AG08395 (cell line): ENCODE data around the gene TECRL.

Experiments used
- DNase-seq: peaks from one replicate; pipeline ENCODE4 v3.0.0; 2012; ENCODE audit warnings: mixed read lengths, low spot score

TECRL gene

GRCh38 chr4:64327237-64327636 is 82.0 kb downstream of the TECRL start:
- no peak for DNase-seq

DNA sequence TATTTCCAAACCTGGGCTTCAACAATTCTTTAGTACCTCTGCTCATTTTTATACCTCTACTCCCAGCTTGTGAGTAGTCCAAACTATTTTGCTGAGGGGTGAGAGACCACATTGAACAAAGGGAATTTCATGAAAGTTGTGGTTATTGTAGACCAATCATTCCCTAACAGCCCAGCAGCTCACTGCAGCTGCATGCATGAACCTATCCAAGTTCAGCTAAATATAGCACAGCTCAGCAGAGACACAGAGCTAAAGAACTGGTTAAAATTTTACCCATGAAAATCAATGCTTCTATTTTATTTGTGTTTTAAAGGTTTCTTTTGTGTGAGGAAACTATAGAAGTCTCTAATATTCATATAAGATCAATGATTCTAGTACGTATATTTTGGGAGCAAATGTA is 82.7 kb downstream of the TECRL start:
- DNase-seq: no peak

DNA sequence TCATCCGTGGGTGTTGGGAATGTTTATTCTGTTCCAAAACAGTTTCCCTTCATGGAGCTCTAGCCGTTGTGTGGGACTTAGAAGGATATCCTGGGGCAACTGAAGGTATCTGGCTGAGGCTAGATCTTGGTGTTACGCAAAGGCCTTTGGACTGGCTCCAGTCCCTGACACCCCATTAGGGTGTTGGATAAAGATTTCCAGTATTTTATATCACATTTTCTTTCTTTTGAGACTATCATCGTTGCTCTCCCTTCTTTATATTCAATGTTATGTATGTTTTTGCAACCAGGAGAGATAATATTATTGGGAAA is 103.0 kb downstream of the TECRL start:
- no peak for DNase-seq

- no peak for DNase-seq
These were observed 103.5 kb downstream of the TECRL start for GRCh38 chr4:64305565-64306254.

- DNase-seq: no peak
These were observed 136.8 kb downstream of the TECRL start for GRCh38 chr4:64272432-64272831.

DNA sequence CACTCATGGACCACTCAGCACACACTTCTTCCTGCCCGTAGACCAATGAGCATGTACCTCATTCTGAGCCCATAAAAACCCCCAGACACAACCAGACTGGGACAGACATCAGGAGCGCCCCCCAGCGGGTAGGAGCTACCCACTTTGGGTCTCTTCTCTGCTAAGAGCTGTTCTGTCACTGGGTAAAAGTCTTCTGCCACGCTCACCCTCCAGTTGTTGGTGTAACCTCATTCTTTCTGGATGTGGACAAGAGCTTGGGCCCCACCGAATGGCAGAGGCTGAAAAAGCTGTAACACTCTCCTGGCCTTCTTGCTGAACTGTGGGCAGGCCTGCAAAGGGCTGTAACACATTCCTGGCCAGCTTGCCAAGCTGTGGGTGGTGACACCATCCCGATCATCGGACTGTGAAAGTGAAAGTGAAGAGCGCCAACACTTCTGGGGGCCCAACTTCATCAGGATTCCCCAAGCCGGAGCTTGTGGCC is 137.6 kb downstream of the TECRL start:
- DNase-seq: no peak

DNA sequence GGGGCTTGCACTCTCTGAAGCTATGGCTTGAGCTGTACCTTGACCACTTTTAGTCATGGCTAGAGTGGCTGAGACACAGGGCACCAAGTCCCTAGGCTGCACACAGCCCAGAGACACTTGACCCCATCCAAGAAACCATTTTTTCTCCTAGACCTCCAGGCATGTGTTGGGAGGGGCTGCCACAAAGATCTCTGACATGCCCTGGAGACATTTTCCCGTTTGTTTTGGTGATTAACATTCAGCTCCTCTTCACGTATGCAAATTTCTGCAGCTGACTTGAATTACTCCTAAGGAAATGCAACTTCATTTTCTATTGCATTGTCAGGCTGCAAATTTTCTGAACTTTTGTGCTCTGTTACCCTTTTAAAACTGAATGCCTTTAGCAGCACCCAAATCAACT is 142.6 kb downstream of the TECRL start:
- DNase-seq: no peak

DNA sequence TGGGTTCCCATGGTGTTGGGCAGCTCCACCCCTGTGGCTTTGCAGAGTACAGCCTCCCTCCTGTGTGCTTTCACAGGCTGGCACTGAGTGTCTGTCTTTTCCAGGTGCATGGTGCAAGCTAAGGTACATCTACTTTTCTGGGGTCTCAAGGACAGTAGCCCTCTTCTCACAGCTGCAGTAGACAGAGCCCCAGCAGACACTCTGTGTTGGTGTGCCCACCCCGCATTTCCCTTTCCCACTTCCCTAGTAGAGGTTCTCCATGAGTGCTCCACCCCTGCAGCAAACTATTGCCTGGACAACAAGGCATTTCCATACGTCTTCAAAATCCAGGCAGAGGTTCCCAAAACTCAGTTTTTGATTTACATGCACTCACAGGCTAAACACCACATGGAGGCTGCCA is 143.0 kb downstream of the TECRL start:
- DNase-seq: no peak

DNA sequence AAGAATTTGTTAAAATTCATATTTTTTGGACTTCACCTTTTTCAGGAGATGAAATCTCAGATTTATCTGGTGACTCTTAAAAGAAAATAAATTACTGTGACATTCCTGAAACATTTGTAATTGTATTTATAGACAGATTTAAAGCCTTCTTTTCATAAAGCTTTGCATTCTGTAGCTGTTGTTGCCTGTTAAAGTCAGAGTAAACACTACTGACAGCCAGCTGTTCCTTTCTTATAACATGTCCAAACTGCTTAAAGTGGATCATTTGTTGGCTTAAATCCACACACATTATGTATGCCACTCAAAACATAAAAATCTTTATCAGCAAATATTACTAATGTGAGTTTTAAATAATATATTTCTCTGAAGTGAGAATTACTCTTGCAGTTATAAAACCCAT is 157.5 kb downstream of the TECRL start:
- no peak for DNase-seq

- no peak for DNase-seq
These were observed 158.8 kb downstream of the TECRL start for GRCh38 chr4:64250488-64250887.

DNA sequence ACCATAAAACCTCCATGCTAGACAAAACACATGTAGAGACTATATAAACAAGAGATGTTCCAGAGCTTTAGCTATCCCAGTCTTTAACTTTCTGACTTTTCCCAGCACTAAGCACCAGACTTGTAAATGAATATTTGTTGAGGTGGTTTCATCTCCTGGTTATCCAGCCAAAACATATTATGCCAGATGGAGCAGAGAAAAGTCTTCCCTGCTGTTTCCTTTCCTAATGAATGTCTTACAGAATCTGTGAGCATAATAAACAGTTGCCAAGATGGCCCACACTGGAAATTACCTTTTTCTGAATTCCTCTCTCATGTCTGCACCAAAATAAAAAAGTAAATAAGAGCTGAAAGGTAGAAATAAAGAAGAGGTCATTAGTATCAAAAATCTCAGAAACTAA is 159.2 kb downstream of the TECRL start:
- no peak for DNase-seq

GRCh38 chr4:64248186-64248585 is 161.1 kb downstream of the TECRL start:
- DNase-seq: no peak

DNA sequence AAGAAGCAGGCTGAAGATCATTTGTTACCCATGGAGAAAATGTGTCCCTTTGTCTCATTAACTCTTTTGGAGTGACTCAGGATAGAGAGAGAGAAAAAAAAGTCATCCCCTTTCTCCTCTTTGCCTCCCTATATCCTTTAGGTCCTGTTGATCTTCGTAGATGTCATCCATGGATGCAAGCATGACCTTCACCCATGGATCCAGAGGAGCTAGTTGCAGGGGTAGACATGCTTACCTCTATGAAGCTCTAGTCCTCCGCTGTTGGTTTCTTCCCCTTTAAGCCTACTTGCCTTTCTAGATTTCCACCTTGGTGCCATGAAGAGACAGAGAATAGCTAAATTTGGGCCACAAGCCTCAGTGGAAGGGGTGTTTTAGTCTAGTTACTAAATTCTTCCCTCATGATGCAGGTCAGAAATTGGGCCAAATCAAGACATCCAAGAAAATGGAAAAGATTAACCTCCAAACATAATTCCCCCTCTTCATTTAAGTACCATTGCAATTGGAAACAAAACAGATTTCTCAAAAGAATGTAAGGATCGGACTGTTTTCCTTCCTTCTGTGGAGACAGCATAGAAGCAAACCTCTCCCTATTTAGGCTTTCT is 178.4 kb downstream of the TECRL start:
- DNase-seq: no peak
